LoVo (cell line): ENCODE data around the gene NDUFS6.

Source experiments
- DNase-seq: peaks from one replicate; pipeline ENCODE4 v3.0.0-alpha.2; 2016; ENCODE audit warnings: low spot score

The NDUFS6 gene

GRCh38 chr5:1817261-1818043 lies 16.2 kb downstream of the NDUFS6 start:
- no peak for DNase-seq

- no peak for DNase-seq
Measured at GRCh38 chr5:1818784-1819183, 17.6 kb downstream of the NDUFS6 start.

GRCh38 chr5:1819458-1819857 lies 18.3 kb downstream of the NDUFS6 start:
- no peak for DNase-seq

- DNase-seq, result no peak
Measured at GRCh38 chr5:1820381-1820780, 19.2 kb downstream of the NDUFS6 start.

GRCh38 chr5:1820926-1821325 lies 19.7 kb downstream of the NDUFS6 start:
- no peak for DNase-seq

GRCh38 chr5:1821862-1822261 lies 20.7 kb downstream of the NDUFS6 start:
- DNase-seq, result no peak

GRCh38 chr5:1823381-1824034 lies 22.3 kb downstream of the NDUFS6 start:
- DNase-seq, result no peak

GRCh38 chr5:1824109-1824821 lies 23.1 kb downstream of the NDUFS6 start:
- DNase-seq, result no peak

GRCh38 chr5:1824903-1825841 lies 24.0 kb downstream of the NDUFS6 start:
- no peak for DNase-seq

- no peak for DNase-seq
Measured at GRCh38 chr5:1826235-1826980, 25.2 kb downstream of the NDUFS6 start.

GRCh38 chr5:1827025-1827885 lies 26.0 kb downstream of the NDUFS6 start:
- no peak for DNase-seq

- no peak for DNase-seq
Measured at GRCh38 chr5:1827886-1828397, 26.7 kb downstream of the NDUFS6 start.

- no peak for DNase-seq
Measured at GRCh38 chr5:1830571-1831228, 29.5 kb downstream of the NDUFS6 start.

- no peak for DNase-seq
Measured at GRCh38 chr5:1831257-1831656, 30.1 kb downstream of the NDUFS6 start.

GRCh38 chr5:1831677-1832313 lies 30.6 kb downstream of the NDUFS6 start:
- no peak for DNase-seq

- DNase-seq, result no peak
Measured at GRCh38 chr5:1832511-1833250, 31.5 kb downstream of the NDUFS6 start.

GRCh38 chr5:1833264-1834021 lies 32.2 kb downstream of the NDUFS6 start:
- DNase-seq, result no peak
